Trophoblast cell (in vitro differentiated cells and primary cell): Measurements from ENCODE around the gene PTPRM.

Source experiments
- DNase-seq, 2 donors: peaks; one replicate each; pipeline ENCODE4 v3.0.0-alpha.2; 2016
- H2AFZ ChIP-seq: 2 replicates; pipeline ENCODE4 v1.6.1; 2013; ENCODE audit warnings: low read length, moderate library complexity, mild to moderate bottlenecking; ENCODE audit not compliant: insufficient read depth, poor library complexity
- H2AK5ac ChIP-seq: 2 replicates; pipeline ENCODE4 v1.6.1; 2013; ENCODE audit warnings: mild to moderate bottlenecking, low read length
- H2BK120ac ChIP-seq: 2 replicates; pipeline ENCODE4 v1.6.1; 2013; ENCODE audit warnings: low read length, mild to moderate bottlenecking, moderate library complexity; ENCODE audit not compliant: insufficient read depth, poor library complexity
- H2BK12ac ChIP-seq: 2 replicates; pipeline ENCODE4 v1.6.1; 2013; ENCODE audit warnings: mild to moderate bottlenecking, low read length, moderate library complexity
- H2BK5ac ChIP-seq: 2 replicates; pipeline ENCODE4 v1.6.1; 2013; ENCODE audit warnings: low read length, low read depth, moderate library complexity, mild to moderate bottlenecking; ENCODE audit not compliant: poor library complexity
- H3K14ac ChIP-seq: 2 replicates; pipeline ENCODE4 v1.6.1; 2013; ENCODE audit warnings: mild to moderate bottlenecking, low read length
- H3K18ac ChIP-seq: 2 replicates; pipeline ENCODE4 v1.6.1; 2013; ENCODE audit warnings: mild to moderate bottlenecking, low read length
- H3K23ac ChIP-seq: 2 replicates; pipeline ENCODE4 v1.6.1; 2013; ENCODE audit warnings: low read length
- H3K27ac ChIP-seq: 2 replicates; pipeline ENCODE4 v1.5.1; 2013; ENCODE audit warnings: low read depth, mild to moderate bottlenecking, inconsistent platforms, low read length, moderate library complexity
- H3K27me3 ChIP-seq: 2 replicates; pipeline ENCODE4 v1.6.1; 2013; ENCODE audit warnings: inconsistent platforms, mild to moderate bottlenecking, low read length, moderate library complexity; ENCODE audit not compliant: insufficient read depth
- H3K36me3 ChIP-seq, 2 experiments: 1 replicate in 1 of 2; 2 replicates in 1 of 2; pipeline ENCODE4 v1.6.1; 2013; ENCODE audit warnings: low read length in 2 of 2, mild to moderate bottlenecking in 2 of 2, moderate library complexity in 1 of 2; ENCODE audit not compliant: insufficient read depth in 2 of 2, control insufficient read depth in 1 of 2
- H3K4ac ChIP-seq: 2 replicates; pipeline ENCODE4 v1.6.1; 2013; ENCODE audit warnings: low read depth, mild to moderate bottlenecking, low read length, moderate library complexity
- H3K4me1 ChIP-seq, 2 experiments: 1 replicate in 1 of 2; 2 replicates in 1 of 2; pipeline ENCODE4 v1.6.1; 2013; ENCODE audit warnings: low read length in 2 of 2, mild to moderate bottlenecking in 2 of 2, moderate library complexity in 1 of 2; ENCODE audit not compliant: insufficient read depth in 2 of 2, control insufficient read depth in 1 of 2
- H3K4me2 ChIP-seq: 2 replicates; pipeline ENCODE4 v1.6.1; 2013; ENCODE audit warnings: inconsistent platforms, mild to moderate bottlenecking, low read length, moderate library complexity
- H3K4me3 ChIP-seq: 2 replicates; pipeline ENCODE4 v1.5.1; 2013; ENCODE audit warnings: mild to moderate bottlenecking, low read depth, low read length, inconsistent platforms
- H3K79me1 ChIP-seq: one replicate; pipeline ENCODE4 v1.6.1; 2013; ENCODE audit warnings: low read length
- H3K79me2 ChIP-seq: 2 replicates; pipeline ENCODE4 v1.6.1; 2013; ENCODE audit warnings: low read length, mild to moderate bottlenecking; ENCODE audit not compliant: control insufficient read depth, insufficient read depth, poor library complexity
- H3K9ac ChIP-seq: 2 replicates; pipeline ENCODE4 v1.6.1; 2013; ENCODE audit warnings: mild to moderate bottlenecking, low read length
- H3K9me3 ChIP-seq: 2 replicates; pipeline ENCODE4 v1.6.1; 2013; ENCODE audit warnings: low read depth, mild to moderate bottlenecking, control low read depth, inconsistent platforms, low read length; ENCODE audit not compliant: insufficient read depth
- H4K12ac ChIP-seq: 2 replicates; pipeline ENCODE4 v1.6.1; 2013; ENCODE audit warnings: low read depth, mild to moderate bottlenecking, low read length, moderate library complexity
- H4K8ac ChIP-seq: 2 replicates; pipeline ENCODE4 v1.6.1; 2013; ENCODE audit warnings: low read depth, mild to moderate bottlenecking, low read length, moderate library complexity
- H4K91ac ChIP-seq: one replicate; pipeline ENCODE4 v1.6.1; 2013; ENCODE audit warnings: low read depth, mild to moderate bottlenecking, low read length, moderate library complexity
- WGBS: extraction: QIAGEN DNeasy Blood & Tissue Kit; methylation state at CpG from one replicate; pipeline ENCODE4 v1.1.7; 2013; ENCODE audit warnings: missing lambda C conversion rate; ENCODE audit not compliant: insufficient read length, insufficient coverage; ENCODE audit errors: extremely low coverage; 5-methylcytosine and 5-hydroxymethylcytosine counted together

The PTPRM gene

GRCh38 chr18:7638321-7638720 lies 71.2 kb downstream of the PTPRM start:
- no peak overlapping the region for H2BK5ac ChIP-seq
- H3K4me1 ChIP-seq: no peaks in the 10 kb centered on the region
- no peaks in the 10 kb centered on the region for H3K9me3 ChIP-seq
- no peak overlapping the region for H3K4me2 ChIP-seq
- H2BK120ac ChIP-seq: no peak overlapping the region
- H3K4ac ChIP-seq: no peak overlapping the region
- H3K27ac ChIP-seq: no peak overlapping the region
- H3K79me1 ChIP-seq: no peaks in the 10 kb centered on the region
- no peak overlapping the region for H2AFZ ChIP-seq
- H4K12ac ChIP-seq: no peak overlapping the region
- H3K27me3 ChIP-seq: no peaks in the 10 kb centered on the region
- H3K4me3 ChIP-seq: no peak overlapping the region
- H4K8ac ChIP-seq: no peak overlapping the region
- no peak overlapping the region for H3K23ac ChIP-seq
- H3K36me3 ChIP-seq: no peaks in the 10 kb centered on the region
- H3K14ac ChIP-seq: no peak overlapping the region
- H2BK12ac ChIP-seq: no peak overlapping the region
- no peaks in the 10 kb centered on the region for H3K79me2 ChIP-seq
- H3K9ac ChIP-seq: no peak overlapping the region
- no peak overlapping the region for H3K18ac ChIP-seq
- no peak for DNase-seq
- no peak overlapping the region for H2AK5ac ChIP-seq
- H4K91ac ChIP-seq: no peak overlapping the region

GRCh38 chr18:7641813-7642212 lies 74.7 kb downstream of the PTPRM start:
- no peak overlapping the region for H3K4me2 ChIP-seq
- no peaks in the 10 kb centered on the region for H3K79me2 ChIP-seq
- no peak overlapping the region for H4K8ac ChIP-seq
- no peak overlapping the region for H3K4me3 ChIP-seq
- no peaks in the 10 kb centered on the region for H3K36me3 ChIP-seq
- H3K4ac ChIP-seq: no peak overlapping the region
- H3K9ac ChIP-seq: no peak overlapping the region
- H3K27me3 ChIP-seq: no peaks in the 10 kb centered on the region
- no peak overlapping the region for H2AFZ ChIP-seq
- no peaks in the 10 kb centered on the region for H3K79me1 ChIP-seq
- H3K23ac ChIP-seq: no peak overlapping the region
- no peak overlapping the region for H2BK120ac ChIP-seq
- peaks cover 5 to 6% of the 10 kb centered on the region in 2 experiments for H3K4me1 ChIP-seq
- H2AK5ac ChIP-seq: no peak overlapping the region
- H2BK5ac ChIP-seq: no peak overlapping the region
- H2BK12ac ChIP-seq: no peak overlapping the region
- no peak for DNase-seq
- no peak overlapping the region for H4K12ac ChIP-seq
- no peak overlapping the region for H3K18ac ChIP-seq
- no CpG with 5 or more reads among the region's 4 CpGs for WGBS
- H3K27ac ChIP-seq: no peak overlapping the region
- H4K91ac ChIP-seq: no peak overlapping the region
- H3K9me3 ChIP-seq: no peaks in the 10 kb centered on the region
- no peak overlapping the region for H3K14ac ChIP-seq

GRCh38 chr18:7642331-7642890 lies 75.3 kb downstream of the PTPRM start:
- Histone ChIP-seq H3K9me3 (no peaks in the 10 kb centered on the region), H3K4me3 (no peak overlapping the region), H3K9ac (no peak overlapping the region), H2BK12ac (no peak overlapping the region), H4K12ac (no peak overlapping the region), H2AFZ (no peak overlapping the region), H3K4me1 (peaks cover 5 to 7% of the 10 kb centered on the region in 2 experiments), H3K14ac (no peak overlapping the region), H4K8ac (no peak overlapping the region), H4K91ac (no peak overlapping the region), H3K36me3 (no peaks in the 10 kb centered on the region), H3K79me1 (no peaks in the 10 kb centered on the region), H2BK120ac (no peak overlapping the region), H3K4me2 (no peak overlapping the region), H3K4ac (no peak overlapping the region), H3K27ac (no peak overlapping the region), H3K23ac (no peak overlapping the region), H3K18ac (no peak overlapping the region), H3K27me3 (no peaks in the 10 kb centered on the region), H2AK5ac (no peak overlapping the region), H2BK5ac (no peak overlapping the region), H3K79me2 (no peaks in the 10 kb centered on the region)
- DNase-seq: no peak
- WGBS: no CpG with 5 or more reads among the region's 7 CpGs

GRCh38 chr18:7645756-7646155 lies 78.6 kb downstream of the PTPRM start:
- Histone ChIP-seq H3K79me2 (no peaks in the 10 kb centered on the region), H3K9ac (no peak overlapping the region), H3K27ac (no peak overlapping the region), H4K8ac (no peak overlapping the region), H4K91ac (no peak overlapping the region), H4K12ac (no peak overlapping the region), H3K36me3 (no peaks in the 10 kb centered on the region), H2BK5ac (no peak overlapping the region), H3K79me1 (no peaks in the 10 kb centered on the region), H3K4me1 (peaks cover 5 to 8% of the 10 kb centered on the region in 2 experiments), H2BK12ac (no peak overlapping the region), H3K14ac (no peak overlapping the region), H3K27me3 (no peaks in the 10 kb centered on the region), H2AFZ (no peak overlapping the region), H3K9me3 (no peaks in the 10 kb centered on the region), H3K18ac (no peak overlapping the region), H3K4me3 (no peak overlapping the region), H2BK120ac (no peak overlapping the region), H3K23ac (no peak overlapping the region), H3K4ac (no peak overlapping the region), H3K4me2 (no peak overlapping the region), H2AK5ac (no peak overlapping the region)
- WGBS: no CpG with 5 or more reads among the region's 1 CpG
- DNase-seq: no peak
